ENCODE measurements around the gene RNF207.

Gene RNF207

GRCh38 chr1:6235296-6235677, 29.4 kb downstream of the RNF207 start:
- TF ChIP-seq CTCF (IDR thresholded peaks at IDR 0.05; ENCODE audit: low read depth, low read length), result no peak
- no peak for DNase-seq (ENCODE audit: extremely low read depth, low read depth)

DNA sequence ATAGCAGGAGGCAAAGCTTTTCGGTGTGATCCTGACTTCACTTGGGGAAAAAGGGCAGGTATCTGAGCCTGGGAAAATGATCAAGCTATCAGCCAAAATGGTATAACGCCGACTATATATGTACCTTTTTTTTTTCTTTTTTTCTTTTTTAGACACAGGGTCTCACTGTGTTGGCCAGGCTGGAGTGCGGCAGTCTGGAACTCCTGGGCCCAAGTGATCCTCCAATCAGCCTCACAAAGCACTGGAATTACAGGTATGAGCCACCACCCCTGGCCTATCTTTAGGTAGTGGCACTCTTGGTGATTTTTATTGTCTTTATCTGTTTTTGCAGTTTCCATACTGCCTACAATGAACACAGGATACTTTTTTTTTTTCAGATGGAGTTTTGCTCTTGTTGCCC, 31.2 kb downstream of the RNF207 start:
- DNase-seq (ENCODE audit: extremely low read depth, low read depth), result no peak
- TF ChIP-seq CTCF (IDR thresholded peaks at IDR 0.05; ENCODE audit: low read depth, low read length), result no peak

- TF ChIP-seq CTCF (IDR thresholded peaks at IDR 0.05; ENCODE audit: low read depth, low read length), result no peak
- no peak for DNase-seq (ENCODE audit: extremely low read depth, low read depth)
Measured at GRCh38 chr1:6239213-6239752, 33.4 kb downstream of the RNF207 start.

DNA sequence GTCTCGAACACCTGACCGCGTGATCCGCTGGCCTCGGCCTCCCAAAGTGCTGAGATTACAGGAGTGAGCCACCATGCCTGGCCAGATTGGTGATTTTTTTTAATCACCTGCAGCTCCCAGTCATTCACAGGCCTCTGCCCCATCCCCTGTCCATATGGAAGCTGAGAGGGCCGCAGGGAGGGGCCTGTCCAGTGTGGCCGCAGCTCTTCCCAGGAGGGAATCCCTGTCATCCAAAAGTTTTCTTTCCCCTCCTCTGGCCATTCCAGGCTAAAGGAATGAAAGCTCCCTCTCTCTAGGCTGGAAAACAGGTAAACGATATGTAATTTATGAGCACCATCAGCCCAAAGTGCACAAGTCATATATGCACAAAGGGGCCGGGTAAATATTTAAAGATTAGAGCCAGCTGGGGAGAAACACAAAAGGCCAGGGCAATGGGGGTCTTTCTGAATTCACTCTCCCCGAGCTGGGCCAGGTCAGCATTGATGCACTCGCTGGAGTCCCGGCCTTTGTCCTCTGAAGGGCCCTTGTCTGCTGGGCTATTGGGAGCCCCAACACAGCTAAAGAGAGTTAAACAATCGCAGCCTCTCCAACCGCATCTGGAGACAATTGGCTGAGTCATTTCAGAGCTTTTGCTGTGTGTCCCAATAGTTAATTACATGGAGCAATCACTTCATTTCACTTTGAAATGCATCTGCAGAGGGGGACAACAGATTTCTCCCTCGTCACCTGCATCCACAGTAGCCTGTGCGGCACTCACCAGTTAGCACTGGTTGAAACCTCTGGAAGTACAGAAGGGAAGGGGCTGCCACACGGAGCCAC, 34.2 kb downstream of the RNF207 start:
- no peak for TF ChIP-seq CTCF (IDR thresholded peaks at IDR 0.05; ENCODE audit: low read depth, low read length)
- DNase-seq (ENCODE audit: extremely low read depth, low read depth), result no peak

GRCh38 chr1:6241107-6241886, 35.4 kb downstream of the RNF207 start:
- no peak for DNase-seq (ENCODE audit: extremely low read depth, low read depth)
- TF ChIP-seq CTCF (IDR thresholded peaks at IDR 0.05; ENCODE audit: low read depth, low read length), result no peak

DNA sequence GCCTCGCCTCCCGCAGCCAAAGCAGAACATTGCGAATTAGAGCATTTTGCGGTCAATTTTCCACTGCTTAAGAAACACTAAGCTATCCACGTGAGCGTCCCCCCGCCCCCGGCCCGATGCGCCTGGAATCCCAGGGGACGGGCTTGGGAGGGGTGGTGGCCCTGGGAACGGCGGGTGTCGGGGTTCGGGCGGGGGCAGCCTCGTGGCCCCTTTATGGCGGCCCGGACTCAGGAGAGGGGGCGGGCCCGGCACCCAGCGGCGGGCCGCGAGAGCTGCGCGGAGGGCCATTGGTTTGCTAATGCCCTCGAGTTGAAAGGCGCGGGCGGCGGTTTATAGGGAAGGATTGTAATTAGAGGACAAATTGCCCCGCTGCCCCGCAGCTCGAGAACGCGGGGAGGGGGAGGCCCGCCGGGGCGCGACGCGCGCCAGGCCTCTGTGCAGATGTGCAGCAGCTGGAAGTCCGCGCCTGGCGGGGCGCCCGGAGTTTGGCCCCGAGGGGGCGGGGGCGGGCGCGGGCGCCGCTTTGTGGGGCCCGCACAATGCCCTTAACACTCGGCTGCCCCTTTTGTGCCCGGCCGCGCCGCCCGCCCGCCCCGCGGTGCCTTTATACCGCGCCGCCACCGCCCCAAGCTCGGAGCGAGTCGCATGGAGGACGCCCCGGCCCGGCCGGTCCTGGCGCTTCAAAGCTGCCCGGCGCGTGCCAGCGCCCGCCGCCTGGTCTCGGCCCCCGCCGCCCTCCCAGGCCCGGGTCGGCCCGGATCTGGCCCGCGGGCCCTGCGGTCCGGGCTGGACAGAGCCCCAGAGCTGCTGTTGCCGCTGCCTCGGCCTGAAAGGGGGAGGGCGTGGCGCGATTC, 36.2 kb downstream of the RNF207 start:
- no peak for DNase-seq (ENCODE audit: extremely low read depth, low read depth)
- no peak for TF ChIP-seq CTCF (IDR thresholded peaks at IDR 0.05; ENCODE audit: low read depth, low read length)

All from AG09319 (cell line).